Measurements from ENCODE around the gene PRDM16. TPM values are rescaled to one million over a fixed set of nuclear protein-coding genes. Genes with fewer than 3 reads are reported as not detected.

Gene PRDM16
- total and polyA plus RNA-seq, 2 of the 13 experiments (the other 11 are each of a cell fraction or from before 2014, with no cell fraction given): 0.15 to 0.81 TPM

GRCh38 chr1:3308053-3308452, 239.1 kb downstream of the PRDM16 start:
- Histone ChIP-seq H3K27ac (ENCODE audit: extremely low read length, insufficient read depth, low read length) (no peak overlapping the region), H3K27me3 (ENCODE audit: control insufficient read depth in 1 of 2, insufficient read depth in 2 of 2, low read length in 2 of 2) (no peaks in the 10 kb centered on the region), H3K9ac (ENCODE audit: insufficient read depth, low read depth, low read length) (no peak overlapping the region), H3K4me2 (ENCODE audit: low read depth, low read length) (no peak overlapping the region), H3K4me1 (ENCODE audit: insufficient read depth, low read length) (peaks cover 4% of the 10 kb centered on the region), H3K36me3 (replicated peaks in 1 of 2; ENCODE audit: control insufficient read depth in 1 of 2, insufficient read depth in 2 of 2, low read length in 2 of 2) (no peaks in the 10 kb centered on the region), H3K4me3 (replicated peaks in 1 of 3; ENCODE audit: insufficient read depth in 1 of 3, low read depth in 2 of 3, low read length in 3 of 3) (no peak overlapping the region), H3K79me2 (ENCODE audit: insufficient read depth, low read length) (no peaks in the 10 kb centered on the region), H3K9me3 (ENCODE audit: low read length) (no peaks in the 10 kb centered on the region), H2AFZ (ENCODE audit: low read length) (no peak overlapping the region), H4K20me1 (ENCODE audit: insufficient read depth, low read length) (no peaks in the 10 kb centered on the region)
- intact Hi-C loops (cut with micrococcal nuclease; ENCODE audit: unreplicated experiment) (no loop called here), in situ Hi-C loops (cut with HindIII; ENCODE audit: extremely low pct_ligation_motif_present, low pct_unique_long_range_greater_than_20kb) (no loop called here)
- ChIA-PET POLR2A (no interaction called here), CTCF (ENCODE audit: low intra/inter-chr PET ratio, low total read pairs) (no interaction called here)
- DNase-seq (ENCODE audit: low spot score): no peak
- 60% methylated on average over 1 of the region's 11 CpGs for WGBS (ENCODE audit: low lambda C conversion rate)
- ATAC-seq: no peak
- no TSS peak for BruUV-seq (replicated peaks)
- FAIRE-seq: no peak
- TF ChIP-seq HIC2 (CRISPR knock-in tag; IDR thresholded peaks at IDR 0.05; ENCODE audit: low read depth): no peak
- TF ChIP-seq ZNF280D (CRISPR knock-in tag; IDR thresholded peaks at IDR 0.05): no peak
- no peak for TF ChIP-seq RFX3 (CRISPR knock-in tag; IDR thresholded peaks at IDR 0.05)
- no peak for TF ChIP-seq KMT2A (CRISPR knock-in tag; IDR thresholded peaks at IDR 0.05)
- TF ChIP-seq GPBP1L1 (CRISPR knock-in tag; IDR thresholded peaks at IDR 0.05): no peak
- no peak for TF ChIP-seq TEAD3 (CRISPR knock-in tag; optimal IDR thresholded peaks at IDR 0.05; ENCODE audit: borderline replicate concordance)
- TF ChIP-seq ZZZ3 (CRISPR knock-in tag; IDR thresholded peaks at IDR 0.05; ENCODE audit: borderline replicate concordance): no peak
- TF ChIP-seq ARID5B (CRISPR knock-in tag; IDR thresholded peaks at IDR 0.05): no peak
- TF ChIP-seq ZNF792 (CRISPR knock-in tag; IDR thresholded peaks at IDR 0.05): no peak
- TF ChIP-seq ZNF746 (CRISPR knock-in tag; IDR thresholded peaks at IDR 0.05): no peak
- no peak for TF ChIP-seq ZNF597 (CRISPR knock-in tag; IDR thresholded peaks at IDR 0.05)
- no peak for TF ChIP-seq SP1 (IDR thresholded peaks at IDR 0.05)
- no peak for TF ChIP-seq SP1 (CRISPR knock-in tag; IDR thresholded peaks at IDR 0.05)
- TF ChIP-seq ZNF101 (CRISPR knock-in tag; IDR thresholded peaks at IDR 0.05; ENCODE audit: borderline replicate concordance, low read depth): no peak
- TF ChIP-seq ZNF749 (CRISPR knock-in tag; IDR thresholded peaks at IDR 0.05; ENCODE audit: borderline replicate concordance): no peak
